ENCODE measurements around the gene SHISA8.

Gene SHISA8

GRCh38 chr22:41908411-41909309, 6.2 kb downstream of the SHISA8 start:
- no peak for DNase-seq (ENCODE audit: insufficient read length, low spot score)
- TF ChIP-seq, protein P1, sequence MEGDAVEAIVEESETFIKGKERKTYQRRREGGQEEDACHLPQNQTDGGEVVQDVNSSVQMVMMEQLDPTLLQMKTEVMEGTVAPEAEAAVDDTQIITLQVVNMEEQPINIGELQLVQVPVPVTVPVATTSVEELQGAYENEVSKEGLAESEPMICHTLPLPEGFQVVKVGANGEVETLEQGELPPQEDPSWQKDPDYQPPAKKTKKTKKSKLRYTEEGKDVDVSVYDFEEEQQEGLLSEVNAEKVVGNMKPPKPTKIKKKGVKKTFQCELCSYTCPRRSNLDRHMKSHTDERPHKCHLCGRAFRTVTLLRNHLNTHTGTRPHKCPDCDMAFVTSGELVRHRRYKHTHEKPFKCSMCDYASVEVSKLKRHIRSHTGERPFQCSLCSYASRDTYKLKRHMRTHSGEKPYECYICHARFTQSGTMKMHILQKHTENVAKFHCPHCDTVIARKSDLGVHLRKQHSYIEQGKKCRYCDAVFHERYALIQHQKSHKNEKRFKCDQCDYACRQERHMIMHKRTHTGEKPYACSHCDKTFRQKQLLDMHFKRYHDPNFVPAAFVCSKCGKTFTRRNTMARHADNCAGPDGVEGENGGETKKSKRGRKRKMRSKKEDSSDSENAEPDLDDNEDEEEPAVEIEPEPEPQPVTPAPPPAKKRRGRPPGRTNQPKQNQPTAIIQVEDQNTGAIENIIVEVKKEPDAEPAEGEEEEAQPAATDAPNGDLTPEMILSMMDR (IDR thresholded peaks at IDR 0.05; ENCODE audit: insufficient read depth, missing control alignments) = no peak
- no peak for FAIRE-seq

GRCh38 chr22:41907436-41908401, 7.2 kb downstream of the SHISA8 start:
- FAIRE-seq (no peak), DNase-seq (ENCODE audit: insufficient read length, low spot score) (no peak)
- TF ChIP-seq, protein P1 (IDR thresholded peaks at IDR 0.05; ENCODE audit: insufficient read depth, missing control alignments) = no peak

DNA sequence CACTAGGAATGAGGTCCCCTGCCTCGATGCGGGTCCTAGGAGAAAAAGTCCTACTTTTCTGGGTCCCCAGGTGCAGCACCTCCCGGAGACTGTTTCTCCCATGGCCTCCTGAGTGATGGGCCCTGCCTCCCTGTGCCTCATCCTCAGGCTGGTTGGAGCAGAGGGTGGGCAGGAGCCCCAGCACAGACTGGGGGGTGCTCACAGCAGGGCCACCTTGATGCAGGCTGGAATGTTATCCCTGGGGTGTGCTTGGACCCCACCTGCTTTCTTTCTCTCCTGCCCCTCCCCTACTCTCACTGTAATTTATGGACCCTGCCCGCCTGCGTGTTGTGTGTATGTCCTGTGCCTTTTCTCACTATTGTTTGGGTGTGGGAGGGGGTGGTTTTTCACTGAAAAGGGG, 8.1 kb downstream of the SHISA8 start:
- FAIRE-seq (no peak), DNase-seq (ENCODE audit: insufficient read length, low spot score) (no peak)
- TF ChIP-seq, protein P1 (IDR thresholded peaks at IDR 0.05; ENCODE audit: insufficient read depth, missing control alignments) = no peak

DNA sequence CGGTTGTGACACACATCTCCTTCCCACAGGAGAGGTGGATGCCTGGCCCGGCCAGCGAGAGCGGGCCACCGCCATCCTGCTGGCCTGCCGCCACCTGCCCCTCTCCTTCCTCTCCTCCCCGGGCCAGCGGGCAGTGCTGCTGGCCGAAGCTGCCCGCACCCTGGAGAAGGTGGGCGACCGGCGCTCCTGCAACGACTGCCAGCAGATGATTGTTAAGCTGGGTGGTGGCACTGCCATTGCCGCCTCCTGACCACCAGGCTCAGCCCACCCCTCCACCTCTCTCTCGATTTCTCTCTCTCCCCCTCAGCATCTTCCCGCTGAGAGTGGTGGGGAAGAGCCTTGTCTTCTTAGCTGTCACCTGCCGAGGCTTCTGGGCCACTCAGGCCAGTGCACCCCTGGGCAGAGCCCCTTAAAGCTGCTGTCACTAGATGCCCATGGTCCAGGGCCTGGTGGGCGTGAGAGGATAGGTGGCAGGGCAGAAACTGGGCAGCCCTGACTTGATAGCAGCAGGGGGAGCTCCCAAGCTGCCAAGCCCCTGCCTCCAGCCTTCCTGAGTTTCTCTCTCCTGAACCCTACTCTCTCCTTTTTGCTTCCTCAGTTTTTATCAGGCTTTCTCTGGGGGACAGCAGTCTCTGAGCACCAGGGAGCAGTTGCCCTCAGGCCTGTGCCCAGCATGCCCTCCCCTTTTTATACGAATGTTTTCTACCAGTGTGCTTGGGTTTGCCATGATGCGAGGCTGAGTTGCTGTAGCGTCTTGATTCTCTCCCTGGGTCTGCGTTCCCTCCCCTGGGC, 9.3 kb downstream of the SHISA8 start:
- DNase-seq (ENCODE audit: insufficient read length, low spot score) (no peak), FAIRE-seq (no peak)
- TF ChIP-seq, protein P1 (IDR thresholded peaks at IDR 0.05; ENCODE audit: insufficient read depth, missing control alignments) = no peak

- FAIRE-seq = no peak
- TF ChIP-seq, protein P1 (IDR thresholded peaks at IDR 0.05; ENCODE audit: insufficient read depth, missing control alignments) = no peak
- no peak for DNase-seq (ENCODE audit: insufficient read length, low spot score)
These were observed 10.1 kb downstream of the SHISA8 start for GRCh38 chr22:41904450-41905410.

Measured in D721Med (cell line).